Measurements from ENCODE around the gene SRPK2.

DNA sequence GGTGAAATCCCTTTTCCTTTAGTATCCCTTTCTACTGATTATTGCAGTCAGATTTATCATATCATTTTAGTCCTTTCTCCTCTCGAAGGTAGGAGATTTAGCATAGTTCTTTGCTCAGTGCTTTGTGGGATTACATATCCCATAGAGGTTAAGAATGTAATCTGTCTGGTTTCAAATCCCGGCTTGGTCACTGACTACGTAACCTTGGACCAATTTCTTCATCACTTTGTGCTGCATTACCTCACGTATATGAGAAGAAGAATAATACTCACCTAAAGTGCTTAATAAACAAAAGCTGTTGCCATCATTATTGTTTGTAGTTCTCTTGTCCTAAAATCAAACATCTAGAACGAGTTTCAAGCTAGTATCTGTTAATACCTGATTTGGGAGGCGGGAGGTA lies 300.7 kb downstream of the SRPK2 start:
- TF ChIP-seq POLR2A (IDR thresholded peaks at IDR 0.05) = no peak
- TF ChIP-seq, protein P1, sequence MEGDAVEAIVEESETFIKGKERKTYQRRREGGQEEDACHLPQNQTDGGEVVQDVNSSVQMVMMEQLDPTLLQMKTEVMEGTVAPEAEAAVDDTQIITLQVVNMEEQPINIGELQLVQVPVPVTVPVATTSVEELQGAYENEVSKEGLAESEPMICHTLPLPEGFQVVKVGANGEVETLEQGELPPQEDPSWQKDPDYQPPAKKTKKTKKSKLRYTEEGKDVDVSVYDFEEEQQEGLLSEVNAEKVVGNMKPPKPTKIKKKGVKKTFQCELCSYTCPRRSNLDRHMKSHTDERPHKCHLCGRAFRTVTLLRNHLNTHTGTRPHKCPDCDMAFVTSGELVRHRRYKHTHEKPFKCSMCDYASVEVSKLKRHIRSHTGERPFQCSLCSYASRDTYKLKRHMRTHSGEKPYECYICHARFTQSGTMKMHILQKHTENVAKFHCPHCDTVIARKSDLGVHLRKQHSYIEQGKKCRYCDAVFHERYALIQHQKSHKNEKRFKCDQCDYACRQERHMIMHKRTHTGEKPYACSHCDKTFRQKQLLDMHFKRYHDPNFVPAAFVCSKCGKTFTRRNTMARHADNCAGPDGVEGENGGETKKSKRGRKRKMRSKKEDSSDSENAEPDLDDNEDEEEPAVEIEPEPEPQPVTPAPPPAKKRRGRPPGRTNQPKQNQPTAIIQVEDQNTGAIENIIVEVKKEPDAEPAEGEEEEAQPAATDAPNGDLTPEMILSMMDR (IDR thresholded peaks at IDR 0.05) = no peak
- TF ChIP-seq EP300 (IDR thresholded peaks at IDR 0.05) = no peak

Data from sigmoid colon (tissue), 4 donors.